ENCODE results near the gene HSPA12A.

DNA sequence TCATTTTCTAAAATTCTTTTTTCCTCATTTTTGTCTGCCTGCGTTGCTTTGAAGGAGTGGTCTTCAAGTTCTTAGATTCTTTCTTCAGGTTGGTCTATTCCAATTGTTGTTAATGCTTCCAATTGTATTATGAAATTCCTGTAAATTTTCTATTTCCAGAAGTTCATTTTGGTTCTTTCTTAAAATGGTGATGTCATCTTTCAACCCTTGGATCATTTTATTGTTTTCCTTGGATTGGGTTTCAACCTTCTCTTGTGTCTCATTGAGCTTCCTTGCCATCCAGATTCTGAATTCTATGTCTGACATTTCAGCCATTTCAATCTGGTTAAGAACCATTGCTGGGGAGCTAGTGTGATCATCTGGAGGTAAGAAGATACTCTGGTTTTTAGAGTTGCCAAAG is 88.5 kb downstream of the HSPA12A start:
- TF ChIP-seq, protein P1, sequence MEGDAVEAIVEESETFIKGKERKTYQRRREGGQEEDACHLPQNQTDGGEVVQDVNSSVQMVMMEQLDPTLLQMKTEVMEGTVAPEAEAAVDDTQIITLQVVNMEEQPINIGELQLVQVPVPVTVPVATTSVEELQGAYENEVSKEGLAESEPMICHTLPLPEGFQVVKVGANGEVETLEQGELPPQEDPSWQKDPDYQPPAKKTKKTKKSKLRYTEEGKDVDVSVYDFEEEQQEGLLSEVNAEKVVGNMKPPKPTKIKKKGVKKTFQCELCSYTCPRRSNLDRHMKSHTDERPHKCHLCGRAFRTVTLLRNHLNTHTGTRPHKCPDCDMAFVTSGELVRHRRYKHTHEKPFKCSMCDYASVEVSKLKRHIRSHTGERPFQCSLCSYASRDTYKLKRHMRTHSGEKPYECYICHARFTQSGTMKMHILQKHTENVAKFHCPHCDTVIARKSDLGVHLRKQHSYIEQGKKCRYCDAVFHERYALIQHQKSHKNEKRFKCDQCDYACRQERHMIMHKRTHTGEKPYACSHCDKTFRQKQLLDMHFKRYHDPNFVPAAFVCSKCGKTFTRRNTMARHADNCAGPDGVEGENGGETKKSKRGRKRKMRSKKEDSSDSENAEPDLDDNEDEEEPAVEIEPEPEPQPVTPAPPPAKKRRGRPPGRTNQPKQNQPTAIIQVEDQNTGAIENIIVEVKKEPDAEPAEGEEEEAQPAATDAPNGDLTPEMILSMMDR (optimal IDR thresholded peaks at IDR 0.05 in 1 of 3, IDR thresholded peaks at IDR 0.05 in 1 of 3, conservative IDR thresholded peaks at IDR 0.05 in 1 of 3; ENCODE audit: extremely low read depth in 1 of 3, insufficient read depth in 2 of 3, low read length in 3 of 3), result no peak
- TF ChIP-seq EZH2 (IDR thresholded peaks at IDR 0.05; ENCODE audit: low read length), result no peak

Data from keratinocyte (primary cell).